AG09309 (cell line): ENCODE results near the gene TEKT4.

Source experiments
- DNase-seq: peaks from one replicate; pipeline ENCODE4 v3.0.0-alpha.2; 2010; ENCODE audit warnings: low read depth
- H3K4me3 ChIP-seq: 2 replicates; pipeline ENCODE4 v1.5.1; 2011; ENCODE audit warnings: mild to moderate bottlenecking, low read depth, low read length, moderate library complexity; ENCODE audit not compliant: control insufficient read depth
- CTCF ChIP-seq: IDR thresholded peaks from 2 replicates; pipeline ENCODE4 v1.5.1; 2011; ENCODE audit warnings: mild to moderate bottlenecking, low read depth, low read length, inconsistent platforms; ENCODE audit not compliant: insufficient read depth, control insufficient read depth; ENCODE audit errors: missing control alignments

The TEKT4 gene

GRCh38 chr2:94869552-94870439, 1.4 kb upstream of the TEKT4 start:
- no peak for DNase-seq
- no peak overlapping the region for H3K4me3 ChIP-seq
- no peak for TF ChIP-seq CTCF

GRCh38 chr2:94870440-94871225, 597 bp upstream of the TEKT4 start:
- H3K4me3 ChIP-seq, result no peak overlapping the region
- peak; percentile 38 for TF ChIP-seq CTCF
- no peak for DNase-seq

- DNase-seq, result no peak
- no peak overlapping the region for H3K4me3 ChIP-seq
- TF ChIP-seq CTCF, result no peak
Measured at GRCh38 chr2:94872088-94872618, 923 bp downstream of the TEKT4 start.

GRCh38 chr2:94872676-94873361, 1.6 kb downstream of the TEKT4 start:
- TF ChIP-seq CTCF, result no peak
- DNase-seq, result no peak
- no peak overlapping the region for H3K4me3 ChIP-seq

- H3K4me3 ChIP-seq, result no peak overlapping the region
Measured at GRCh38 chr2:94873362-94874276, 2.4 kb downstream of the TEKT4 start.

More at GRCh38 chr2:94873362-94874276, 2.4 kb downstream of the TEKT4 start:
- DNase-seq, result no peak
- TF ChIP-seq CTCF, result no peak
